ENCODE data around the gene BRINP1.

GRCh38 chr9:119160551-119160950 lies 208.7 kb downstream of the BRINP1 start:
- TF ChIP-seq, protein P1, sequence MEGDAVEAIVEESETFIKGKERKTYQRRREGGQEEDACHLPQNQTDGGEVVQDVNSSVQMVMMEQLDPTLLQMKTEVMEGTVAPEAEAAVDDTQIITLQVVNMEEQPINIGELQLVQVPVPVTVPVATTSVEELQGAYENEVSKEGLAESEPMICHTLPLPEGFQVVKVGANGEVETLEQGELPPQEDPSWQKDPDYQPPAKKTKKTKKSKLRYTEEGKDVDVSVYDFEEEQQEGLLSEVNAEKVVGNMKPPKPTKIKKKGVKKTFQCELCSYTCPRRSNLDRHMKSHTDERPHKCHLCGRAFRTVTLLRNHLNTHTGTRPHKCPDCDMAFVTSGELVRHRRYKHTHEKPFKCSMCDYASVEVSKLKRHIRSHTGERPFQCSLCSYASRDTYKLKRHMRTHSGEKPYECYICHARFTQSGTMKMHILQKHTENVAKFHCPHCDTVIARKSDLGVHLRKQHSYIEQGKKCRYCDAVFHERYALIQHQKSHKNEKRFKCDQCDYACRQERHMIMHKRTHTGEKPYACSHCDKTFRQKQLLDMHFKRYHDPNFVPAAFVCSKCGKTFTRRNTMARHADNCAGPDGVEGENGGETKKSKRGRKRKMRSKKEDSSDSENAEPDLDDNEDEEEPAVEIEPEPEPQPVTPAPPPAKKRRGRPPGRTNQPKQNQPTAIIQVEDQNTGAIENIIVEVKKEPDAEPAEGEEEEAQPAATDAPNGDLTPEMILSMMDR (IDR thresholded peaks at IDR 0.05): no peak
- no peak for TF ChIP-seq POLR2A (IDR thresholded peaks at IDR 0.05)

Data from upper lobe of left lung (tissue), 4 donors.